ENCODE data around the gene PDE1A. TPM values are rescaled to one million over a fixed set of nuclear protein-coding genes. Genes with fewer than 3 reads are reported as not detected.

Gene PDE1A
- total RNA-seq, 1 experiment from 2014 or later: not detected

- H3K9me3 ChIP-seq: no peaks in the 10 kb centered on the region
- no peaks in the 10 kb centered on the region for H3K9me3 Mint-ChIP-seq (ENCODE audit: unreplicated experiment)
- H3K36me3 ChIP-seq (ENCODE audit: control insufficient read depth, insufficient read depth, low read length): no peaks in the 10 kb centered on the region
- ChIA-PET CTCF (no interaction called here), POLR2A (no interaction called here)
- intact Hi-C loops (cut with micrococcal nuclease; ENCODE audit: unreplicated experiment): no loop called here
- no peak for TF ChIP-seq CTCF (IDR thresholded peaks at IDR 0.05; ENCODE audit: insufficient read depth in 1 of 2, low read depth in 1 of 2, low read length in 1 of 2, severe bottlenecking in 1 of 2, unreplicated experiment in 1 of 2)
- no peak for DNase-seq
- no TSS peak for BruUV-seq (replicated peaks)
- H3K27me3 ChIP-seq (replicated peaks; ENCODE audit: control insufficient read depth, insufficient read depth, low read length): no peaks in the 10 kb centered on the region
- H3K4me1 ChIP-seq: no peaks in the 10 kb centered on the region
- H3K4me3 Mint-ChIP-seq (ENCODE audit: unreplicated experiment): no peak overlapping the region
- no peak overlapping the region for H3K4me3 ChIP-seq (ENCODE audit: low read depth, low read length)
- no peaks in the 10 kb centered on the region for H3K36me3 Mint-ChIP-seq (ENCODE audit: insufficient read depth, unreplicated experiment)
- H3K27ac Mint-ChIP-seq (ENCODE audit: unreplicated experiment): no peak overlapping the region
- no peaks in the 10 kb centered on the region for H3K4me1 Mint-ChIP-seq (ENCODE audit: low read depth, unreplicated experiment)
- no peaks in the 10 kb centered on the region for H3K27me3 Mint-ChIP-seq (ENCODE audit: insufficient read depth, unreplicated experiment)
Observed at GRCh38 chr2:182166841-182167240, 260.0 kb downstream of the PDE1A start.

GRCh38 chr2:182166406-182166805, 260.4 kb downstream of the PDE1A start:
- H3K4me1 ChIP-seq: no peaks in the 10 kb centered on the region
- H3K27me3 ChIP-seq (replicated peaks; ENCODE audit: control insufficient read depth, insufficient read depth, low read length): no peaks in the 10 kb centered on the region
- Mint-ChIP-seq H3K36me3 (ENCODE audit: insufficient read depth, unreplicated experiment) (no peaks in the 10 kb centered on the region), H3K27ac (ENCODE audit: unreplicated experiment) (no peak overlapping the region), H3K27me3 (ENCODE audit: insufficient read depth, unreplicated experiment) (no peaks in the 10 kb centered on the region), H3K4me3 (ENCODE audit: unreplicated experiment) (no peak overlapping the region), H3K4me1 (ENCODE audit: low read depth, unreplicated experiment) (no peaks in the 10 kb centered on the region), H3K9me3 (ENCODE audit: unreplicated experiment) (no peaks in the 10 kb centered on the region)
- no peaks in the 10 kb centered on the region for H3K36me3 ChIP-seq (ENCODE audit: control insufficient read depth, insufficient read depth, low read length)
- no peaks in the 10 kb centered on the region for H3K9me3 ChIP-seq
- no peak overlapping the region for H3K4me3 ChIP-seq (ENCODE audit: low read depth, low read length)
- intact Hi-C loops (cut with micrococcal nuclease; ENCODE audit: unreplicated experiment): no loop called here
- ChIA-PET POLR2A (no interaction called here), CTCF (no interaction called here)
- no peak for TF ChIP-seq CTCF (IDR thresholded peaks at IDR 0.05; ENCODE audit: insufficient read depth in 1 of 2, low read depth in 1 of 2, low read length in 1 of 2, severe bottlenecking in 1 of 2, unreplicated experiment in 1 of 2)
- no TSS peak for BruUV-seq (replicated peaks)
- DNase-seq: no peak

- POLR2A ChIA-PET: no interaction called here
- intact Hi-C loops (cut with micrococcal nuclease; ENCODE audit: unreplicated experiment): no loop called here
- H3K4me3 Mint-ChIP-seq (ENCODE audit: unreplicated experiment): no peak overlapping the region
- no peaks in the 10 kb centered on the region for H3K27me3 ChIP-seq (replicated peaks; ENCODE audit: control insufficient read depth, insufficient read depth, low read length)
- H3K4me1 Mint-ChIP-seq (ENCODE audit: low read depth, unreplicated experiment): no peaks in the 10 kb centered on the region
- DNase-seq: no peak
- H3K36me3 Mint-ChIP-seq (ENCODE audit: insufficient read depth, unreplicated experiment): no peaks in the 10 kb centered on the region
- H3K36me3 ChIP-seq (ENCODE audit: control insufficient read depth, insufficient read depth, low read length): no peaks in the 10 kb centered on the region
- no peaks in the 10 kb centered on the region for H3K27me3 Mint-ChIP-seq (ENCODE audit: insufficient read depth, unreplicated experiment)
- no peak overlapping the region for H3K27ac Mint-ChIP-seq (ENCODE audit: unreplicated experiment)
- no TSS peak for BruUV-seq (replicated peaks)
- no peaks in the 10 kb centered on the region for H3K9me3 ChIP-seq
- H3K4me3 ChIP-seq (ENCODE audit: low read depth, low read length): no peak overlapping the region
- TF ChIP-seq CTCF (IDR thresholded peaks at IDR 0.05; ENCODE audit: insufficient read depth in 1 of 2, low read depth in 1 of 2, low read length in 1 of 2, severe bottlenecking in 1 of 2, unreplicated experiment in 1 of 2): no peak
- H3K4me1 ChIP-seq: no peaks in the 10 kb centered on the region
- H3K9me3 Mint-ChIP-seq (ENCODE audit: unreplicated experiment): no peaks in the 10 kb centered on the region
- CTCF ChIA-PET: no interaction called here
Observed at GRCh38 chr2:182165202-182165601, 261.6 kb downstream of the PDE1A start.
